ENCODE results near the gene CDKAL1.

DNA sequence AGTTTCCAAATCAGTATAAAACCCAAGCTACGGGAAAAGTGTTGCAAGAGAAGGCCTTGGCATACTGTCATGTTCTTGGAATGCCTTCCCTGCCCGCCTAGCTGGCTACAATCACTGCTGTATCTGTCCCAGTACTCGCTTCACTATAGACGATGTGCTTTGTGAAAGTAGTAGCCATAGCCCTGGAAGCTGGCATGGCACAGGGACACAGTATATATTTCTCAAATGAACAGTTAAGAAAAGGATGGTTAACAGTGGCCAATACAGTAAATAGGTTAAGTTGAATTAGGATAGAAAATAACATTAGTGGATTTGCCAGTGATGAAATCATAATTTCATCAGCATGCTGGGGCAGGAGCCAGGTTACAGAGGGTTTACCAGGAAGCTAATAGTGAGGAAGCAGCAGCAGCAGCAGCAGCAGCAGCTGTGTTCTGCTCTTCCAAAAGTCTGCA is 499.3 kb downstream of the CDKAL1 start:
- no peak for TF ChIP-seq ZNF24 (IDR thresholded peaks at IDR 0.05)
- TF ChIP-seq, protein P1, sequence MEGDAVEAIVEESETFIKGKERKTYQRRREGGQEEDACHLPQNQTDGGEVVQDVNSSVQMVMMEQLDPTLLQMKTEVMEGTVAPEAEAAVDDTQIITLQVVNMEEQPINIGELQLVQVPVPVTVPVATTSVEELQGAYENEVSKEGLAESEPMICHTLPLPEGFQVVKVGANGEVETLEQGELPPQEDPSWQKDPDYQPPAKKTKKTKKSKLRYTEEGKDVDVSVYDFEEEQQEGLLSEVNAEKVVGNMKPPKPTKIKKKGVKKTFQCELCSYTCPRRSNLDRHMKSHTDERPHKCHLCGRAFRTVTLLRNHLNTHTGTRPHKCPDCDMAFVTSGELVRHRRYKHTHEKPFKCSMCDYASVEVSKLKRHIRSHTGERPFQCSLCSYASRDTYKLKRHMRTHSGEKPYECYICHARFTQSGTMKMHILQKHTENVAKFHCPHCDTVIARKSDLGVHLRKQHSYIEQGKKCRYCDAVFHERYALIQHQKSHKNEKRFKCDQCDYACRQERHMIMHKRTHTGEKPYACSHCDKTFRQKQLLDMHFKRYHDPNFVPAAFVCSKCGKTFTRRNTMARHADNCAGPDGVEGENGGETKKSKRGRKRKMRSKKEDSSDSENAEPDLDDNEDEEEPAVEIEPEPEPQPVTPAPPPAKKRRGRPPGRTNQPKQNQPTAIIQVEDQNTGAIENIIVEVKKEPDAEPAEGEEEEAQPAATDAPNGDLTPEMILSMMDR (IDR thresholded peaks at IDR 0.05 in 2 of 3, conservative IDR thresholded peaks at IDR 0.05 in 1 of 3; ENCODE audit: control insufficient read depth in 2 of 3, extremely low read depth in 1 of 3, insufficient read depth in 1 of 3, low read depth in 3 of 3, low read length in 3 of 3), result no peak
- TF ChIP-seq POLR2AphosphoS5 (IDR thresholded peaks at IDR 0.05; ENCODE audit: low read length), result no peak
- TF ChIP-seq NBN (IDR thresholded peaks at IDR 0.05), result no peak
- TF ChIP-seq SMC3 (IDR thresholded peaks at IDR 0.05; ENCODE audit: borderline replicate concordance, low read length), result no peak
- TF ChIP-seq HCFC1 (IDR thresholded peaks at IDR 0.05; ENCODE audit: low read length), result no peak
- TF ChIP-seq GATAD2B (conservative IDR thresholded peaks at IDR 0.05; ENCODE audit: low read depth), result no peak
